Gastrocnemius medialis (tissue), 4 donors: ENCODE data around the gene METTL2B. TPM values are rescaled to one million over a fixed set of nuclear protein-coding genes. Genes with fewer than 3 reads are reported as not detected.
"Not testable (repeated sequence)": the region's sequence is repeated elsewhere in the genome, so short reads cannot be mapped to it uniquely, and the experiment has no call there.

Source experiments
- ATAC-seq, 2 donors: fragments of 150-250 bp; one replicate each; pipeline ENCODE4 v1.9.1; 2016
- DNase-seq, 2 donors: peaks; one replicate each; pipeline ENCODE4 v3.0.0-alpha.2; 2019
- H3K27ac ChIP-seq, 4 donors: fragments of 200-600 bp; sonication (generic); 1 replicate in 1 of 4; 2 replicates in 3 of 4; pipeline ENCODE4 v1.5.1; 2016 to 2018; ENCODE audit warnings: mild to moderate bottlenecking in 2 of 4, moderate library complexity in 1 of 4
- H3K27me3 ChIP-seq, 3 donors: fragments of 200-600 bp; sonication (generic) in 2 of 3; 1 replicate in 1 of 3; 2 replicates in 2 of 3; pipeline versions ENCODE4 v1.5.1 to v1.6.0; 2016 to 2019; ENCODE audit warnings: mild to moderate bottlenecking in 1 of 3, moderate library complexity in 1 of 3
- H3K36me3 ChIP-seq, 2 donors: fragments of 200-600 bp; sonication (generic) in 1 of 2; one replicate each; pipeline ENCODE4 v1.5.1; 2017 to 2018
- H3K4me1 ChIP-seq, 2 donors: fragments of 200-600 bp; sonication (generic) in 1 of 2; one replicate each; pipeline ENCODE4 v1.5.1; 2016 to 2017; ENCODE audit warnings: mild to moderate bottlenecking in 2 of 2
- H3K4me3 ChIP-seq, 4 donors: fragments of 200-600 bp; sonication (generic) in 3 of 4; 1 replicate in 1 of 4; 2 replicates in 3 of 4; pipeline ENCODE4 v1.5.1; 2016 to 2019; ENCODE audit warnings: mild to moderate bottlenecking in 2 of 4
- H3K9me3 ChIP-seq, 3 donors: fragments of 200-600 bp; sonication (generic) in 2 of 3; 1 replicate in 1 of 3; 2 replicates in 2 of 3; pipeline ENCODE4 v1.5.1; 2016 to 2019
- POLR2A ChIP-seq, 2 donors: fragments of 450-650 bp; IDR thresholded peaks; one replicate each; pipeline ENCODE4 v1.6.1; 2017; ENCODE audit warnings: antibody characterized with exemption in 2 of 2, mild to moderate bottlenecking in 2 of 2, moderate library complexity in 2 of 2
- in situ Hi-C, 4 donors: fragments of 200-750 bp; cut with MboI; loops; one replicate each; pipeline versions ENCODE4 v1.15.0 to v1.8.0; 2017; ENCODE audit warnings: low sequenced_read_pairs in 4 of 4
- intact Hi-C: fragments of 100-400 bp; cut with DNase I; formaldehyde crosslinking; loops from one replicate; pipeline ENCODE4 v1.15.1; 2023; ENCODE audit warnings: low total_unique reads
- total RNA-seq, 4 donors: library from RNA; depleted of rRNA; stranded (reverse); fragments of >200 nt; gene quantifications; one replicate each; pipeline versions ENCODE4 v1.1.0 to v1.2.3, GENCODE V29; 2016
- TF ChIP-seq, protein P1 (sequence below), 5 experiments: fragments of 450-650 bp in 3 of 5; fragments of 200-600 bp in 2 of 5; sonication (generic) in 2 of 5; IDR thresholded peaks in 4 of 5; conservative IDR thresholded peaks in 1 of 5; 1 replicate in 4 of 5; 2 replicates in 1 of 5; pipeline ENCODE4 v1.5.1; 2016 to 2019; ENCODE audit warnings: antibody characterized with exemption in 5 of 5, mild to moderate bottlenecking in 3 of 5, moderate library complexity in 3 of 5

The METTL2B gene
- total RNA-seq, 4 donors from 2014 or later, result 19.8 to 22.5 (median 20.6) TPM

DNA sequence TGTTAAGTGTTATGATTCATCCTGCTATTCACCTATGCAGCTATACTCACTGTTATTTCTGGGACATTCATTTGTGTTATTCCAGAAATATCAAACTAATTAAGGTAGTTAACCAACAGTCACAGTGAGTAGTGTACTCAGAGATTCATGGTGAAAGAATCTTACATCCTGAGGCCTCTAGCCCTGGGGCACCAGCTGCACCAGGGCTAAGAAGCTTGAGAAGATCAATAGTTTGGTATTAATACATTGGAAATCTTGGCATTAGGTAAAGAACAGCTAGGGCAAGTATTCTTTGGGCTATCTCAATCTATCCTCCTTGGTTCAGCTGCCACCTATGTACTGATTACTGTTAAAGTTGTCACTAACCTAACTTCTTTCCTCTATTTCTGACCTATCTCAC lies 9.7 kb upstream of the METTL2B start:
- H3K9me3 ChIP-seq, DNase-seq, H3K4me1 ChIP-seq, H3K4me3 ChIP-seq, intact Hi-C loops, H3K27ac ChIP-seq, ATAC-seq, H3K27me3 ChIP-seq, H3K36me3 ChIP-seq: not testable (repeated sequence)
- in situ Hi-C loops, result loop anchor here in 3 of 4 donors (25.0 kb wide), 2 partner anchors 395 to 420 kb away; partner anchors contain the start of gene ATP6V1F (in 1 of the 3)

DNA sequence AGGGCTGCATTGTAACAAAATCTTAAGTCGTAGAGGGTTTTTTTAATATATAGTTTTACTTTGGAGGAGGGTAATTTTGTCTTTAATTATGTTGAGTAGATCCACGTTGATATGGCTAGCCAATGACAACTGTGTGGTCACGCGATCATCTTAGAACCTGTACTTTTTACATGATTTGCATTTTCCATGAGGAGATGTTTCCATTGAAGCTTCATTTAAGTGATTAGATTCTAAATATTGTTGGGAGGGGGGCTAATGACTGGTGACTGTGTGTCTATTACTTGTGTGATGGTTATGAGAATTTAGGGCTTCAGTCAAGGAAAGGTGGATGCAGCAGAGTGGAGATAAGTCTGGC lies 765 bp downstream of the METTL2B start:
- Histone ChIP-seq H3K36me3 (peaks cover 0 to 13% of the 10 kb centered on the region in 2 donors), H3K4me1 (peaks cover 11 to 12% of the 10 kb centered on the region in 2 donors), H3K27ac (peak overlapping the region; percentile 87 to 94 (median 90)), H3K4me3 (peak overlapping the region; percentile 70 to 99 (median 85))
- in situ Hi-C loops, DNase-seq, H3K9me3 ChIP-seq, H3K27me3 ChIP-seq, ATAC-seq: not testable (repeated sequence)
- intact Hi-C loops, result loop anchor here (2.0 kb wide), 1 partner anchor 405 kb away; no protein-coding TSS in a partner anchor

DNA sequence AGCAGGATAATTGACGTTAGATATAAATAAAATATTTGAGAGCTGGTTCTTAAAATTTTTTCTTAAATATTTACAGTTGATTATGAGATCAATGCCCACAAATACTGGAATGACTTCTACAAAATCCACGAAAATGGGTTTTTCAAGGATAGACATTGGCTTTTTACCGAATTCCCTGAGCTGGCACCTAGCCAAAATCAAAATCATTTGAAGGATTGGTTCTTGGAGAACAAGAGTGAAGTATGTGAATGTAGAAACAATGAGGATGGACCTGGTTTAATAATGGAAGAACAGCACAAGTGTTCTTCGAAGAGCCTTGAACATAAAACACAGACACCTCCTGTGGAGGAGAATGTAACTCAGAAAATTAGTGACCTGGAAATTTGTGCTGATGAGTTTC lies 2.5 kb downstream of the METTL2B start:
- not testable (repeated sequence) for H3K27me3 ChIP-seq

DNA sequence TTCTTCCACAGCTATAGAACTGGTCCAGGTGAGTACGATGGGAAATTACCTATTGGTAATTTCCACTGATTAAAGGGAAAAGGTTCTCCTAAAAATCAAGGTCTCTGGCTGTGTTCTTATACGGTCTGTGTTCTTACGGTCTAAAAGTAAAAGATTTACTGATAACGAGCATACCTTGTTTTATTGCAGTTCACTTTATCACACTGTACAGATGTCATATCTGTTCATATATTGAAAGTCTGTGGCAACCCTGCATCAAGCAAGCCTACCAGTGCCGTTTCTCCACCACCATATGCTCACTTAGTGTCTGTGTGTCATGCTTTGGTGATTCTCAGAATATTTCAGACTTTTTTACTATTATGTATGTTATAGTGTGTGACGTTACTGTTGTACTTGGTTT lies 11.6 kb downstream of the METTL2B start:
- H3K36me3 ChIP-seq, result peaks cover 0 to 21% of the 10 kb centered on the region in 2 donors
- DNase-seq, H3K9me3 ChIP-seq, H3K4me3 ChIP-seq, intact Hi-C loops, H3K27ac ChIP-seq, H3K4me1 ChIP-seq, H3K27me3 ChIP-seq, ATAC-seq, in situ Hi-C loops: not testable (repeated sequence)

More for the DNA sequence above, 2.5 kb downstream of the METTL2B start:
- H3K27ac ChIP-seq, intact Hi-C loops, in situ Hi-C loops, H3K4me3 ChIP-seq, ATAC-seq, H3K9me3 ChIP-seq, DNase-seq: not testable (repeated sequence)
- H3K4me1 ChIP-seq, result peaks cover 11 to 12% of the 10 kb centered on the region in 2 donors
- peaks cover 0 to 22% of the 10 kb centered on the region in 2 donors for H3K36me3 ChIP-seq

DNA sequence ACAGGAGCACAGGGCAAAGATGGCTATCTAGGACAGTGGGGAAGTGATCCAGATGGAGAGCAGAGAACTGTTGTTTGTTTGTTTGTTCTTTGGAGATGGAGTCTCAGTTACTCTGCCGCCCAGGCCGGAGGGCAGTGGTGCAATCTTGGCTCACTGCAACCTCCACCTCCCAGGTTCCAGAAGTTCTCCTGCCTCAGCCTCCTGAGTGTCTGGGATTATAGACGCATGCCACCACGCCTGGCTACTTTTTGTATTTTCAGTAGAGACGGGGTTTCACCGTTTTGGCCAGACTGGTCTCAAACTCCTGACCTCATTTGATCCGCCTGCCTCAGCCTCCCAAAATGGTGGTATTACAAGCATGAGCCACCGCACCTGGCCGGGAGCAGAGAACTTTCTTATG lies 20.9 kb downstream of the METTL2B start:
- ATAC-seq (no peak), DNase-seq (no peak)
- Histone ChIP-seq H3K4me3 (no peak overlapping the region), H3K27me3 (no peaks in the 10 kb centered on the region), H3K9me3 (no peaks in the 10 kb centered on the region), H3K36me3 (peaks cover 0 to 67% of the 10 kb centered on the region in 2 donors), H3K4me1 (no peaks in the 10 kb centered on the region), H3K27ac (no peak overlapping the region)
- in situ Hi-C loops, result no loop called here
- intact Hi-C loops, result no loop called here
- TF ChIP-seq POLR2A (IDR thresholded peaks at IDR 0.05), result no peak
- TF ChIP-seq, protein P1, sequence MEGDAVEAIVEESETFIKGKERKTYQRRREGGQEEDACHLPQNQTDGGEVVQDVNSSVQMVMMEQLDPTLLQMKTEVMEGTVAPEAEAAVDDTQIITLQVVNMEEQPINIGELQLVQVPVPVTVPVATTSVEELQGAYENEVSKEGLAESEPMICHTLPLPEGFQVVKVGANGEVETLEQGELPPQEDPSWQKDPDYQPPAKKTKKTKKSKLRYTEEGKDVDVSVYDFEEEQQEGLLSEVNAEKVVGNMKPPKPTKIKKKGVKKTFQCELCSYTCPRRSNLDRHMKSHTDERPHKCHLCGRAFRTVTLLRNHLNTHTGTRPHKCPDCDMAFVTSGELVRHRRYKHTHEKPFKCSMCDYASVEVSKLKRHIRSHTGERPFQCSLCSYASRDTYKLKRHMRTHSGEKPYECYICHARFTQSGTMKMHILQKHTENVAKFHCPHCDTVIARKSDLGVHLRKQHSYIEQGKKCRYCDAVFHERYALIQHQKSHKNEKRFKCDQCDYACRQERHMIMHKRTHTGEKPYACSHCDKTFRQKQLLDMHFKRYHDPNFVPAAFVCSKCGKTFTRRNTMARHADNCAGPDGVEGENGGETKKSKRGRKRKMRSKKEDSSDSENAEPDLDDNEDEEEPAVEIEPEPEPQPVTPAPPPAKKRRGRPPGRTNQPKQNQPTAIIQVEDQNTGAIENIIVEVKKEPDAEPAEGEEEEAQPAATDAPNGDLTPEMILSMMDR (IDR thresholded peaks at IDR 0.05 in 4 of 5, conservative IDR thresholded peaks at IDR 0.05 in 1 of 5), result no peak

DNA sequence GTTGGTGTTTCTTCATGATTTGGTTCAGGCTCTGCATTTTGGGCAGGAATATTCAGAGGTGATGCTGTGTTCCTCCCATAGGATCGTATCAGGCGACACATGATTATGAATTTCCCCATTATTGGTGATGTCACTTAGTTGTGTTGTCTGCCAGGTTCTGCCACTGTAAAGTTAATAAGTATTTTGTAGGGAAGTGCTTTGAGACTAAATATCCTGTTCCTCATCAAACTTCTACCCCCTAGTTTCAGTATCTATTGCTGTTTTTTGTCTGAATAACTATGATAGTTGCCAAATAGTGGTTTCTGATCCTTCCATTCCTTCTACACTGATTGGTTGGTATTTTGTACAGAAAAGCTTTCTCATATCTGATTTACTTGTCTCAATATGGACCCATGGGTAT lies 28.9 kb downstream of the METTL2B start:
- H3K4me1 ChIP-seq, H3K27me3 ChIP-seq, DNase-seq, H3K4me3 ChIP-seq, H3K27ac ChIP-seq, in situ Hi-C loops, intact Hi-C loops, H3K9me3 ChIP-seq, ATAC-seq: not testable (repeated sequence)
- peaks cover 0 to 22% of the 10 kb centered on the region in 2 donors for H3K36me3 ChIP-seq

DNA sequence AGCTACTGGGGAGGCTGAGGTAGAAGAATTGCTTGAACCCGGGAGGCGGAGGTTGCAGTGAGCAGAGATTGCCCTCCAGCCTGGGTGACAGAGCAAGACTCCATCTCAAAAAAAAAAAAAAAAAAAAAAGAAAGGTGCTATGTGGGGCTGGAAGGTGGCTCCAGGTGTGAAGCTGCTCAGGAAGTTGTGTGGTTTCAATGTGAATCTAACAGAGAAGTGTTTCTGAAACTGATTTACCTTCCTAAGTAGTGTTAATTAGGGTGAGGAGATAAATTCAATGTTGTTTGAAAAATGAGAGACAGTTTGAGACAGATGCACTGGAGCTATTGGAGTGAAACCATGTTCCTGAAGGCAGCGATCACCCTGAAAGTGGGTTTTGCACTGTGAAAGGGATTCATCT lies 30.3 kb downstream of the METTL2B start:
- H3K9me3 ChIP-seq, in situ Hi-C loops, intact Hi-C loops: not testable (repeated sequence)

DNA sequence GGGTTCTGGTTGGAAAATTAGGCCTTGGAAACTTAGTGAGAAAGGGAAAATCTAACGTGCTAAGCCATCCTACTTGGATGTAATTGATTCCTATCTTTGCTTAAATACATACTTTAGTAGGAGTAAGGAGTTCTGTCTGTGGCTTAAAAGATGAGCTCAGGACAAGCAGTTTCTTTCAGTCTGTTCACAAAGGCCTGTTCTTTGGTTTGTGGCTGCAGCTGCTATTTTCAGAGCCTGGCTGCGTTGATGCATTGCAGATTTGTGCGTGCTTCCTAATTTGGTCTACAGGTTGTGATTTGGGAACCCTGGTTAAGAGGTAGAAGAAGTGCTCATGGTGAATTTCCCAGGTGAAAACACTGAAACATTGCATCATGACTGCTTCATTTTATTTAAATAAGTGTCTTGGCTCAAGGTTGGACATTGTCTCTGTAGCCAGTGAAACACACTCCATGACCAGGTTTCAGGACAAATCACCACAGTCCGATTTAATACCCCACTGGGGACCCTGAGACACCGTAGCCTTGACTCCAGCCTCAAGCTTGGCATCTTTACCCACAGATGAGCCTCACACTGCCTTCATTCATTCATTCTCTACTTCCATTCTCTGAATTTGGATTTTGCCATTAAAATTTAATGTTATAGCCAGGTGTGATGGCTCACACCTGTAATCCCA lies 30.9 kb downstream of the METTL2B start:
- in situ Hi-C loops, H3K4me1 ChIP-seq, H3K9me3 ChIP-seq, H3K36me3 ChIP-seq, H3K27ac ChIP-seq, H3K27me3 ChIP-seq, ATAC-seq, H3K4me3 ChIP-seq, DNase-seq, intact Hi-C loops: not testable (repeated sequence)

More for the DNA sequence above, 30.3 kb downstream of the METTL2B start:
- not testable (repeated sequence) for H3K36me3 ChIP-seq, H3K4me3 ChIP-seq, ATAC-seq, H3K27me3 ChIP-seq, H3K27ac ChIP-seq, H3K4me1 ChIP-seq, DNase-seq

DNA sequence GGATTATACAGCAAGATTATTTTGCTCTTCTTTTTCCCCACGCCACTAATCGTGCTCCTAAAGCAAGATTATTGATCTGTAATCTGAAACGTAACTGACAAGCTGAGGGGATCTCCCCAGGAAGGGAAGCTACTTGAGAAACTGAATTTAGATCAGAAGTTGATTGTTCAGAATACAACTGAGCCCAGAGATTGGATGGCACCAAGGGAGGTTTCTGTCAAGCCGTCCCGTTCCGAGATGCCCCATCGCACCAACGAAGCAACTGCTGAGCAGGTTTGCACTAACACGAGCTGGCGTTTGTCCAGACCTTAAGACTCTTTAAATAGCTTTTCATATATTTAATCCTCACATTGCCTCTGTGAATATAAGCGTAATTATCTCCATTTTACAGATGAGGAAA lies 35.1 kb downstream of the METTL2B start:
- DNase-seq, H3K27me3 ChIP-seq, H3K27ac ChIP-seq, ATAC-seq, intact Hi-C loops, H3K36me3 ChIP-seq, H3K4me1 ChIP-seq, H3K4me3 ChIP-seq, in situ Hi-C loops, H3K9me3 ChIP-seq: not testable (repeated sequence)

DNA sequence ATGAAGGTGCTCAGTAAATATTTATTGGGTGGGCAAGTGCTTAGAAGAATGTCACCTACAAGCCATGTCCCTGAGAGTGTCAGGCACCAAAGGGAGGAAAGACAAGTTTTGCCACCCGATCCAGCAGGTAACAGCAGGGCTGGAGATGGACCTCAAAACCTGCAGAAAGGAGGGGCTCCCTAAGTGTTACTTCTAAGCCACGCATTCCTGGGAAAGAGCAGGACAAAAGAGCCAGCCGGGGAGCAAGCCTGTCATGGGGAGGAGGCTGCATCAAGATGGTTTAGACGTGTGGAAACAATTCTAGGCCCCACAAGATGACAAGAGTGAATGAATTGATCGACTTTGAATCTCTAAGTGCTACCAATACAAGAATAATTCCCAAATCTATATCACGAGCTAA lies 38.7 kb downstream of the METTL2B start:
- intact Hi-C loops, in situ Hi-C loops, H3K36me3 ChIP-seq, H3K27ac ChIP-seq, ATAC-seq, DNase-seq, H3K4me3 ChIP-seq, H3K4me1 ChIP-seq, H3K27me3 ChIP-seq, H3K9me3 ChIP-seq: not testable (repeated sequence)

DNA sequence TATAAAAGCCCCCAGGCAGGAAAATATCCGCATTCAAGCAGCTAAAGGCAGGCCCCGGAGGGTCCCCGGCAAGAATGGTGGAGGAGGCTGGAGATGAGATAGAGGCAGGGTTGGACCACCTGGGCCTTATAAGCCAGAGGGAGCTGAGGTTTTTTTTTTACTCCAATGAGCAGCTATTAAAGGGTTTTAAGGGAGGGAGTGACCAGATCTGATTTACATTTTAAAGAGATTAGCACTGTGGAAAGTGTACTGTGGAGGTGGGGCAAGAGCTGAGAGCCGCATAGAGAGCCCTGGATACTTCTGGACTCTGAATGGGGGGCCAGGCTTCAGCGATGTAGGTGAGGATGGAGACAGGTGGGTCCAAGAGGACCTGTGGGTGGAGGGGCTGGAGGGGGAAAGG lies 40.5 kb downstream of the METTL2B start:
- H3K36me3 ChIP-seq, in situ Hi-C loops, H3K27ac ChIP-seq, DNase-seq, H3K4me1 ChIP-seq, intact Hi-C loops, ATAC-seq, H3K9me3 ChIP-seq, H3K4me3 ChIP-seq, H3K27me3 ChIP-seq: not testable (repeated sequence)
